ENCODE measurements around the gene LYZL6. TPM values are rescaled to one million over a fixed set of nuclear protein-coding genes. Genes with fewer than 3 reads are reported as not detected.

The LYZL6 gene
- total RNA-seq, 4 donors from 2014 or later, result not detected

DNA sequence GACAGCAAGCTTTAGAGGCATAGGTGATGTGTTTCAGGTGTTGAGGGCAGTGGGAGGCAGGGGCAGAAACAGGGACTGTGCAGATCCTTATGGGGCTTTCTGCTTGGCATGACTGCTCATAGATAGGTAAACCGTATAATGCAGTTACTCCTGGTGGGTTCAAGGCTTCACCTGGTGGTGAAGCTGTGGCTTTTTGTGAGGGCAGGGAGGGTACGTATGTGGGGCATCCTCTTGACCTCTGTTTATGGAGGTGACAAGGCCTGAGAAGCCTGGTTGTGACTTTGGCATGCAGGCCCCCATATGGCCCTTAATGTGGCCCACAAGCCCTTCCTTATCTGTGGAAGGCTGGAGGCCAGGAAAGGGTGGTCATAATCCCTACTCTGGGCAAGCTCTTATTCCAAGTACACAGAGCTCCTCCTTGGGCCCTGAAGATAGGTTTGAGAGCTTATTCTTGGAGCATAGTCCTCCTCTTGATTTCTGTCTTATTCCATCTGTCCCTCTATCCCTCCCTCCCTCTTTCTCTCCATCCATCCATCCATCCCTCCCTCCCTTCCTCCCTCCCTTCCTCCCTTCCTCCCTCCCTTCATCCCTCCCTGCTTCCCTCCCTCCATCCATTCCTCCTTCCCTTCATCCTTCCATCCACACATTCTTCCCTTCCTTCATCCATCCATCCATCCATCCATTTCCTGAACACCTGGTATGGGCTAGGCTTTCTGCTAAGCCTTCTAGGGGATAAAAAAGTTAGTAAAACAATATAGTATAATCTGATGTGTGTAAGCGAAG, 39.1 kb upstream of the LYZL6 start:
- 85 to 87% methylated on average over 3 of the region's 3 CpGs for WGBS, 2 donors

DNA sequence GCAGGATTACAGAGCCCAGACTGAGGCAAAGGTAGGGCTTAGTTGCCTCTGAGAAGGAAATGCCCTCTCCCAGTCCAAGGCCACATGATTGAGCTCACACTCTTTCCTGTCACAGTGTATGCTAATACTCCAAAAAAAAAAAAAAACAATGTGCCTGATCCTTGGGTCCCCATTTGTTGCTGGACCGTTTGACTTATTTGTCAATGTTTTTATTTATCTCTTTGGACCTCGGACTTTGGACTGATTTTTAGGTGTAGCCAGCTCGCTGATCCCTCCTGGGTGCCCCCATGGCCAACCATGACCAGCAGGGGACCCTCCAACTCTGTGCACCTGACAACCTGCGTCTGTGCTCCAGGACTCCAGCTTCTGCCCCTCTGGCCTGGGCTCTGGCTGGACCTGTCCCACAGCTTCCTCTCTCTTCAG, 38.4 kb upstream of the LYZL6 start:
- Histone ChIP-seq H3K9me3 (no peaks in the 10 kb centered on the region), H3K4me3 (no peak overlapping the region), H3K36me3 (no peaks in the 10 kb centered on the region), H3K27ac (no peak overlapping the region), H3K4me1 (no peaks in the 10 kb centered on the region), H3K27me3 (no peaks in the 10 kb centered on the region)
- TF ChIP-seq, protein P1, sequence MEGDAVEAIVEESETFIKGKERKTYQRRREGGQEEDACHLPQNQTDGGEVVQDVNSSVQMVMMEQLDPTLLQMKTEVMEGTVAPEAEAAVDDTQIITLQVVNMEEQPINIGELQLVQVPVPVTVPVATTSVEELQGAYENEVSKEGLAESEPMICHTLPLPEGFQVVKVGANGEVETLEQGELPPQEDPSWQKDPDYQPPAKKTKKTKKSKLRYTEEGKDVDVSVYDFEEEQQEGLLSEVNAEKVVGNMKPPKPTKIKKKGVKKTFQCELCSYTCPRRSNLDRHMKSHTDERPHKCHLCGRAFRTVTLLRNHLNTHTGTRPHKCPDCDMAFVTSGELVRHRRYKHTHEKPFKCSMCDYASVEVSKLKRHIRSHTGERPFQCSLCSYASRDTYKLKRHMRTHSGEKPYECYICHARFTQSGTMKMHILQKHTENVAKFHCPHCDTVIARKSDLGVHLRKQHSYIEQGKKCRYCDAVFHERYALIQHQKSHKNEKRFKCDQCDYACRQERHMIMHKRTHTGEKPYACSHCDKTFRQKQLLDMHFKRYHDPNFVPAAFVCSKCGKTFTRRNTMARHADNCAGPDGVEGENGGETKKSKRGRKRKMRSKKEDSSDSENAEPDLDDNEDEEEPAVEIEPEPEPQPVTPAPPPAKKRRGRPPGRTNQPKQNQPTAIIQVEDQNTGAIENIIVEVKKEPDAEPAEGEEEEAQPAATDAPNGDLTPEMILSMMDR (IDR thresholded peaks at IDR 0.05), result no peak
- no peak for TF ChIP-seq EP300 (IDR thresholded peaks at IDR 0.05)
- TF ChIP-seq POLR2A (IDR thresholded peaks at IDR 0.05), result no peak
- WGBS, 2 donors, result 69 to 82% methylated on average over 4 of the region's 4 CpGs
- no peak for DNase-seq (ENCODE audit: low spot score in 2 of 2)

More for the DNA sequence above, 39.1 kb upstream of the LYZL6 start:
- Histone ChIP-seq H3K27ac (no peak overlapping the region), H3K27me3 (no peaks in the 10 kb centered on the region), H3K4me1 (no peaks in the 10 kb centered on the region), H3K9me3 (no peaks in the 10 kb centered on the region), H3K4me3 (no peak overlapping the region), H3K36me3 (no peaks in the 10 kb centered on the region)
- DNase-seq (ENCODE audit: low spot score in 2 of 2), result no peak
- TF ChIP-seq POLR2A (IDR thresholded peaks at IDR 0.05), result no peak
- TF ChIP-seq EP300 (IDR thresholded peaks at IDR 0.05), result no peak
- TF ChIP-seq, protein P1 (IDR thresholded peaks at IDR 0.05), result no peak

DNA sequence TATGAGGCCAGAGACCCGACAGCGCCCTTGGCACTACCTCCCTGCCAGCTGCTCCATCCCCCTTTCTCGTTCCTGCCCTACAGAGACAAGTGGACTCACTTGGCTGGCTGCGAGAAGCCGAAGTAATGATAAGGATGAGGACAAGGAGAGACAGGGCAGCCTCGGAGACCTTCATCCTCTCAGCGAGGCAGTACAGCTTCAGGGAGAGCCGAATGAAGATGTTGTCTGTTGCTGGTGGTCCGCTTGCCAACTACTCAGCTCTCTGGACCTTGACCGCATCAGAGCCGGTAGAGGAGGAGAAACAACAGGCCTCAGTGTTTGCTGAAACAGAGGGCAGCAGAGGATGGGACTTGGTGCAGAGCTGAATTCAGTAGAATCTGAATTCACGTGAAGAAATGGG, 37.7 kb upstream of the LYZL6 start, which contains the start of gene CCL16:
TSS of gene CCL16 (minus strand) at position 252 of the 400 bp plus-strand sequence. CDS start at position 175, 77 bp downstream.
- no peaks in the 10 kb centered on the region for H3K9me3 ChIP-seq
- DNase-seq (ENCODE audit: low spot score in 2 of 2), result no peak
- no peak within 1 kb of the TSS for H3K4me3 ChIP-seq
- H3K27ac ChIP-seq, result no peak within 1 kb of the TSS
- 85 to 89% methylated on average over 12 of the region's 12 CpGs for WGBS, 2 donors
- H3K4me1 ChIP-seq, result no peaks in the 10 kb centered on the region
- TF ChIP-seq, protein P1 (IDR thresholded peaks at IDR 0.05), result no peak
- no peak for TF ChIP-seq EP300 (IDR thresholded peaks at IDR 0.05)
- TF ChIP-seq POLR2A (IDR thresholded peaks at IDR 0.05), result no peak
- no peaks in the 10 kb centered on the region for H3K27me3 ChIP-seq
- H3K36me3 ChIP-seq, result no peaks in the 10 kb centered on the region

DNA sequence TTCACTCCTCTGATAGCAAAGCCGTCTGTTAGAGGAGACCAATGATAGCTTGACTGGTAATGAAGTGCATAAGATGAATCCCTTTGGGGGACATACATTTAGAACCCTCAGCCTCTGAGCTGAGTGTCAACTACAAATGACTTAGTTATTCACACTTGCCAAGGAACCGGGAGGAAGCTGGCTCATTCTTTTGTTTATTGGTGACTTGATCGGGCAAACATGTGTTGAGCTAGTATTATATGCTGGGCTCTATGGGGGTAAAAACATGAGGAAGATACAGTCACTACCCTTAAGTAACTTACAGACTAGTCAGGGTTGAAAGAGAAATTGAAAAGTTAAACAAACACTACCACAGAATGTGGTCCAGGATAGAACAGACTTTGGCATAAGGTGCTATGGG, 34.8 kb upstream of the LYZL6 start:
- no peaks in the 10 kb centered on the region for H3K36me3 ChIP-seq
- no peak overlapping the region for H3K27ac ChIP-seq
- TF ChIP-seq EP300 (IDR thresholded peaks at IDR 0.05) (no peak), POLR2A (IDR thresholded peaks at IDR 0.05) (no peak)
- TF ChIP-seq, protein P1 (IDR thresholded peaks at IDR 0.05), result no peak
- WGBS, 2 donors, result 74 to 86% methylated on average over 3 of the region's 3 CpGs
- H3K9me3 ChIP-seq, result no peaks in the 10 kb centered on the region
- no peak for DNase-seq (ENCODE audit: low spot score in 2 of 2)
- H3K4me1 ChIP-seq, result peaks cover 0 to 5% (median 2%) of the 10 kb centered on the region in 4 donors
- no peaks in the 10 kb centered on the region for H3K27me3 ChIP-seq
- no peak overlapping the region for H3K4me3 ChIP-seq

DNA sequence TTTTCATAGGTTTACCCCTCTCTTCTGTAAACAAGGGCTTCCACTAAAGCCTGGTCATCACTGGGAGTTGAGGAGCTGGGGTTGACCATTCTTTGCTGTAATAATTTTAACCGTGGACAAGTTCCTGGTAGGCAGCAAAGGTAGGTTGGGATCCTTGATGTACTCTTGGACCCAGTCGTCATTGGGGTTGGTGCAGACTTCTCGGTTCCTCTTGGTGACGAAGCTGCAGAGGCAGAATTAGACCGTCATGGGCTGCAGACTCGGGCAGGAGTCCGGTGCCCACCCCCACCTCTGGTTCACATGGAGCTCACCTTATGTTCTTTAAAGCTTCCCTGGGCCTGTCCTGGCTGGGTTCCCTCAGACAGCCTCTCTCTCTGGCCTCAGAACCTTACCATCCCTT, 34.0 kb upstream of the LYZL6 start:
- DNase-seq (ENCODE audit: low spot score in 2 of 2), result no peak
- no peaks in the 10 kb centered on the region for H3K36me3 ChIP-seq
- WGBS, 2 donors, result 93 to 97% methylated on average over 7 of the region's 7 CpGs

More for the DNA sequence above, 34.0 kb upstream of the LYZL6 start:
- Histone ChIP-seq H3K9me3 (no peaks in the 10 kb centered on the region), H3K4me3 (no peak overlapping the region), H3K27me3 (no peaks in the 10 kb centered on the region), H3K4me1 (peaks cover 0 to 13% (median 2%) of the 10 kb centered on the region in 4 donors), H3K27ac (no peak overlapping the region)
- no peak for TF ChIP-seq EP300 (IDR thresholded peaks at IDR 0.05)
- no peak for TF ChIP-seq POLR2A (IDR thresholded peaks at IDR 0.05)
- TF ChIP-seq, protein P1 (IDR thresholded peaks at IDR 0.05), result no peak

Data from tibial nerve (tissue), 4 donors.